Measurements from ENCODE around the gene JMJD8. TPM values are rescaled to one million over a fixed set of nuclear protein-coding genes. Genes with fewer than 3 reads are reported as not detected.
"Not testable (repeated sequence)": the region's sequence is repeated elsewhere in the genome, so short reads cannot be mapped to it uniquely, and the experiment has no call there.

Gene JMJD8
- polyA plus RNA-seq, 4 donors: 64.4 to 85.4 (median 66.1) TPM

DNA sequence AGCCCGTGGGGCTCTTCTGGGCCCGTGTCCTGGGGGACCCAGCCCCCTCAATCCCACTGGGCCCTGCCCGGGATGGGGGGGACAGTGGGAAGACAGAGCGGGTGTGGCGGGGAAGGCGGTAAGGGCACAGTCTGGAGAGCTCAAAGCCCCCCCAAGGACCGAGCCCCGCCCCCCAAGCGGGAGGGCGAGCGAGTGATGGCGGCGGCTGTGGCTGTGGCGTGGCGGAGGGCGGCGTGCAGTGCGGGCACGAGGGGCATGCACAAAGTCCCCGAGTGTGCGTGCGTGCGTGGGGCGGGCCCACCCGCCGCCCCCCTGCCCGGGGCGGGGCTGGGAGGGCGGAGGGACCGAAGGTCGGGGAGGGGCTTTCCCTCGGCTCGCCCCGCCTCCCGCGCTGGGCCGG, 9.6 kb upstream of the JMJD8 start:
- no peak for DNase-seq (ENCODE audit: low read depth in 4 of 4, low spot score in 3 of 4)

DNA sequence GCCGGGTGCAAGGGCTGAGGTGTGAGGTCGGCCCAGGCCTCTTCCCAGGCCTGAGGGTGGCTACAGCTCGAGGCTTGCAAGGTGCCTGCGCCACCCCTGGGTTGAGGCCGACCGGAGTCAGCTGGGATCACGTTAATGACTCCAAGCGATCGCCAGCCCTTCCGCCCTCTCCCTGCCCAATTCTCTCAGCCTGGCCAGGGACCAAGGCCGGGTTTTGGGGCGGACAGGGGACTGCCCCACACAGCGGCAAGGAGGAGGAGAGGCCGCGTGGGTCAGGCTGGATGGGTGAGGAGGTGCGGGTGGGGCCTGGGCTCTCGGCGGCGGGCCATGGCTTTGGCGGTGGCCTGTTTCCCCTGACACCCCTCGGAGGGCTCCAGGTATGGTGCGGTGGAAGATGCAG, 9.2 kb upstream of the JMJD8 start:
- DNase-seq (ENCODE audit: low read depth in 4 of 4, low spot score in 3 of 4): no peak

DNA sequence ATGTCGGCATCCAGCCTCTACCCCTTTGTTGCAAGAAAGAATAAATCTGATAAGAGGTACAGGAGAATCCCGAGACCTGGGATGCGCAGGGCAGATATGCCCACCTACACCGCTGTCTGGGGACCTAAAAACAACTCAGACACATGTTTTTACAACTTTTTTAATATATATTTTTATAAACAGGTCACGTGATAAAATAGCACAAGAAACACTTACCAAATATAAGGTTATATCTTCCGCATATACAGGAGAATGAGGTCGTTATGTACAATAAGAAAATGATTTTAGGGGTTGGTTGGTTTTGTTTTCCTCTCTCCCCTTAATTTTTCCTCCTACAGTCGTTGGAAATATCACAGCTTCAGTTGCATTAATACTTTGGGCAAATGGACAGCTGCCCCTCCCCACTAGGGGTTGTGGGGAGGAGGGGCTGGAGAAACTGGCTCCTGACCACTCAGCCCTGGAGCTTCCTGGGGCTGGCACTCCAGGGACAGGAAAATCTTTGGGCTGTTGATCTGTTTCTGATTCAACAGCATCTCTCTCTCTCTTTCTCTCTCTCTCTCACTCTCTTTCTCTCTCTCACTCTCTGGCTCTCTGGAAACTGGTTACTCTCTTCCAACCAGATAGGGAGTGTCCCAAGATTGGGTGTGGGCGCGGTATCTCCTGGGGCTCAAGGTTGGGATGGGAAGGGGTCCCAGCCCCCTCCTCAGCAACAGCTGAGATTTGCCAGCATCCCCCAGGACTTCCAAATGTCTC, 8.4 kb upstream of the JMJD8 start:
- DNase-seq (ENCODE audit: low read depth in 4 of 4, low spot score in 3 of 4): no peak

DNA sequence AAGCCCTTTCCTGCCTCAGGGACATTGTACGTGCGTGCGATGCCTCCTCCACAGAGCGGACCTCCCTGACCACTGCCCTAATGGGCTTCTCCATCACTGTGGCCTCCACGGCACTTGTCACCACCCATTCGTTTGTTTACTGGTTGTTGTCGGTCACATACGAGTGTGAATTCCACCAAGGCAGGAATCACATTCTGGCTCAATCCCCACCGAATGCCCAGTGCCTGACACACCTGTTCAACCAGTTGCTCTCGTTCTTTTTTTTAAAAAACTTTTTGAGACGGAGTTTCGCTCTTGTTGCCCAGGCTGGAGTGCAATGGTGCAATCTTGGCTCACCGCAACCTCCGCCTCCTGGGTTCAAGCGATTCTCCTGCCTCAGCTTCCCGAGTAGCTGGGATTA, 7.1 kb upstream of the JMJD8 start:
- DNase-seq (ENCODE audit: low read depth in 4 of 4, low spot score in 3 of 4): not testable (repeated sequence)

DNA sequence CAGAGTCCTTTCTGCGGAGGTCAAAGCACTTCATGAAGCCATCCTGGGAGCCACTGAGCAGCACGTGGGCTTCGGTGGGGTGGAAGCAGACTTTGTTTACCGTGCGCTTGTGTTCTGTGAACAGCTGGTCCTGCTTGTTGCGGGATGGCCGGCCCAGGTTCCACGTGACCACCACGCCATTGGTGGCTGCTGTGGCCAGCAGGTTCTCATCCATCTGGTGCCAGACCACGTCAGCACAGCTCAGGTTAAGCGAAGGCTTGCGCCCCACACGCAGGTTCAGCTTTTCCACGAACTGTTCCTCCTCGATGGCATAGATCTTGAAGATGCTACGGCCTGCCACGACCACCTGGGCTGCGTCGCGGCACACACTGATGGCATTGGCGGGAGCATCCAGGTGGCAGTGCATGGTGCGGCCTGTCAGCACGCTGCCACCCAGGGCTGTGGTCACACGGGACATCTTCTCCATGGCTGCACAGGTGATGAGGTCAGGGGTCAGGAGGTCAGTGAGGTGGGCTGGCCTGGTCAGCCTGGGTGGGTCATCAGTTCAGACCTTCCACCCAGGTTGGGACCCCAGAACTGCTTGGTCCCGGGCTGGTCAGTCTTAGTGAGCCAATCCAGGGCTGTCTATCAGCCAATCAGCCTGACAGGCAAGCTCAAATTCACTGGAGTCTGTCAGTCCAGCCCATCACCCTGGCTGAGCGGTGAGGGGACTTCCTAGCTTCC, 5.2 kb upstream of the JMJD8 start:
- DNase-seq (ENCODE audit: low read depth in 4 of 4, low spot score in 3 of 4): no peak

DNA sequence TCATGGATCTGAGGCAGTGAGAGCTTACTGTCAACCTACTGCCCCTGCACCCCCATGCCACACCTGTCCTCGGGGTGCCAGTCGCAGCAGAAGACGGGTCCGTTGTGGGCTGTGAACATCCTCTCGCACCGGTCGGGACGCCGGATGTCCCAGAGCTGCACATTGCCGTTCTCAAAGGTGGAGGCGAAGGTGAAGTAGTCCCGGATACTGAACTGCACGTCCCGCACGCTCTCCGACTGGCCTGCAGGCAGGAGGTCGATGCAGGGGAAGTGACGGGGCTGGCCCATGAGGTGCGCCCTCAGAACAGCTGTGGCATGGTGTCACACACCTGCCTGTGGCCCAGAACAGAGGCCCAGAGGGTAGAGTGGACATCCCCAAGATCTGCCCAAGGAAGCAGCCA, 3.4 kb upstream of the JMJD8 start:
- no peak for DNase-seq (ENCODE audit: low read depth in 4 of 4, low spot score in 3 of 4)

DNA sequence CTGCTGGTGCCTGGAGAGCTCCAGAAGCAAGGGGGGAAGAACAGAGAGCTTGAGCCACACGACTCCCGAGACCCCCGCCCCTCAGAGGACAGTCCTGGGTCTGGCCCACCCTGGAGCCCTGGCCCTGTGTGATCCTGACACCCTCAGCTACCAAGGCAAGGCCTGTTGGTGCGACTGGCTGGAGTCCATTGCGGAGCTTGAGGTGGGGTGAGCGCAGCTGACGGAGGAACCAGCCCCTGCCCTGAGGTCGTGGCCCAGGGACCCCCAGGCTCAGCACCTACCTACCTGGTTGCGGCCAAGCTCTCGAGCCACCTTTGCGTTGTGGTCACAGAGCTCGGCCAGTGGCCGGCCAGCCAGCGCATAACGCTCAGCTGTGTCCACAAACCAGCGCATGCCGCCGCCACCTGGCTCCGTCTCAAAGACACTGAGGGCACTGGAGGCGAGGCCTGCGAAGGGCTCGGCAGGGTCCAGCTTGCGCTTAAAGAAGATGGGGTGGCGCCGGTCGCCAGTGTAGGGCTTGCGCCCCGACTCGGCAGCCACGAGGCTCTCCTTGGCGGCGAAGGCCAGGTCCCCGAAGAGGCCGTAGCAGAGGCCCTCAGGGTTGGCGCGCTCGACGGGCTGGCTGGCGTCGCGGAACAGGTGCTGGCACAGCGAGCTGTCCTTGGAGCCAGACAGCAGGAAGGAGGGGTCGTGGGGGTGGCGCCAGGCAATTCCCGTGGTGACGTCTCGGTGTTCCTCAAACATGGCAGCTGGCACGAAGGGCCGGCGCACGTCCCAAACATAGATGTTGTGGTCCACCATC, 2.5 kb upstream of the JMJD8 start:
- DNase-seq (ENCODE audit: low read depth in 4 of 4, low spot score in 3 of 4): no peak

DNA sequence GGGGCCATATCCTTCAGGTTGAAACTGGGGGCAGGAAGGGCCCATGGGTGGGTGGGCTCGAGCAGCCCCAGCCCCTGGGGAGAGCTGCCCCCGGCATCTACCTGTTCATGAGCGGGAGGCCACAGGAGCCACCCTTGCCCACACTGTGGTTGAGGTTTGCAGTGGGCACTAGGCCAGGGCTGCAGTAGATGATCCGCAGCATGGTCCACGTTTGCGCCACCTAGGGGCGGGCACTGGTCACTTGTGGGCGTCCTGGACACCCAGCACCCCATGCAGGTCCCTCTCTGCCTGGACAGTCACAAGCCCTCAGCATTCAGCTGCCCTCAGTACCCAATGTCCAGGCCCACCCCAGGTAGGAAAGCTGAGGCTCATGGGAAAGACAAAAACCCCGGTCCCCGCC, 1.8 kb upstream of the JMJD8 start:
- no peak for DNase-seq (ENCODE audit: low read depth in 4 of 4, low spot score in 3 of 4)

DNA sequence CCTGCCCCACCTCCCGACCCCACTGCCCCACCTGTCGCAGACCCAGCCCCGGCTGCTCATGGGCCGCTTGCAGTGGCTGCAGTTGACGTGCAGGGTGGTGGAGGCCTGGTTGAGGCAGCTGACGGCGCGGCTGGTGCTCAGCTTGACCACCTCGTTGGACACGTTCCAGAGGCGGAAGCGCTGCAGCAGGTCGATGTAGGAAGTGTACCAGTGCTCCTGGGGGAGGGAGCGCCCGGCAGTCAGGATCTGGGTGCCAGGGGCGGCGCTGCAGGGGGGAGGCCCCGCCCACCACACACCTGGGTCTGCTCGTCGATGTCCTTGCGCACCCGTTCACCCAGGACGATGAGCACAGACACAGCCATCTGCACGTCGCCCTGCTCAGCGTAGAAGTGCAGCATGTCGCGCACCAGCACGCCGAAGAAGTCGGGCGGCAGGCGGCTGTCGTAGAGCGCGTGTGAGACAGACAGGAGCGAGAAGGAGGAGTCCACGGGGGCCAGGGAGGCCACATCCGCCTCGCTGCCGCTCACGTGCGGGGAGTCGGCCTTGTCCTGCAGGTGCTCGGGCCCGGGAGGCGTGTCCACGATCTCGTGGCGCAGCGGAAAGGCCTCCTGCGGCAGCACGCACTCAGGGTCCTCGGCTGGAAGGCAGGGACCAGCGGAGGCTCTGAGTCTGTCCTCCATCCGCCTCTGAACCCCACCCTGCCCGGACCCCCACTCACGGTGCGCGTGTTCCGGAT, 995 bp upstream of the JMJD8 start:
- DNase-seq (ENCODE audit: low read depth in 4 of 4, low spot score in 3 of 4): no peak

DNA sequence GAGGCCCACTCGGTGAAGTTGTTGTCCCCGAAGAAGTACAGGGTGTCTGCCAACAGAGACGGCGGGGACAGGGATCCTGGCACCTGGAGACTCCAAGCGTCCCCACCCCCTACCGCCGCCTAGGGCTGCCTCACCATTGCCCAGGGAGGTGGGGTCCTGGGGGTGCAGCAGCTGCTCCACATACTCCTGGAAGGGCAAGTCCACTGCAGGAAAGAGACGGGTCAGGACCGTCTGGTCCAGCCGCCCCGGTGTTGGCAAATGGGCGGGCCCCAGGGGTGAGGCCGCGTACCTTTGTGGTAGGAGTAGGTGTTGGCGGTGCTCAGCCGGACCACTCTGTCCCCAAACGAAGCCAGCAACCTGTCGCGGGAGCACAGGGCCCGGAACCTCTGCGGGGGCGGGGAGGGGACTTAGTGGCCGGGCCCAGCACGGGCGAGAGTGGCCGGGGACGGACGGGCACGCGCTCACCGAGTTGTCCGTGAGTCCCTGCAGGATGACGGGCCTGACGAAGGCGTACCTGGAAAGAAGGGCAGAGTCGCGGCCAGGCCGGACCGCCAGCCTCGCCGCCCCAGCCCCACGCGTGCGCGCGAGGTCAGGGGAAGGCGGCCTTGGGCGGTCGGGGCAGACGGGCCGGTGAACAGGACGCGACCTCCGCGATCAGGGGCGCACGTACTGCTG, 601 bp downstream of the JMJD8 start:
- DNase-seq (ENCODE audit: low read depth in 4 of 4, low spot score in 3 of 4): no peak

DNA sequence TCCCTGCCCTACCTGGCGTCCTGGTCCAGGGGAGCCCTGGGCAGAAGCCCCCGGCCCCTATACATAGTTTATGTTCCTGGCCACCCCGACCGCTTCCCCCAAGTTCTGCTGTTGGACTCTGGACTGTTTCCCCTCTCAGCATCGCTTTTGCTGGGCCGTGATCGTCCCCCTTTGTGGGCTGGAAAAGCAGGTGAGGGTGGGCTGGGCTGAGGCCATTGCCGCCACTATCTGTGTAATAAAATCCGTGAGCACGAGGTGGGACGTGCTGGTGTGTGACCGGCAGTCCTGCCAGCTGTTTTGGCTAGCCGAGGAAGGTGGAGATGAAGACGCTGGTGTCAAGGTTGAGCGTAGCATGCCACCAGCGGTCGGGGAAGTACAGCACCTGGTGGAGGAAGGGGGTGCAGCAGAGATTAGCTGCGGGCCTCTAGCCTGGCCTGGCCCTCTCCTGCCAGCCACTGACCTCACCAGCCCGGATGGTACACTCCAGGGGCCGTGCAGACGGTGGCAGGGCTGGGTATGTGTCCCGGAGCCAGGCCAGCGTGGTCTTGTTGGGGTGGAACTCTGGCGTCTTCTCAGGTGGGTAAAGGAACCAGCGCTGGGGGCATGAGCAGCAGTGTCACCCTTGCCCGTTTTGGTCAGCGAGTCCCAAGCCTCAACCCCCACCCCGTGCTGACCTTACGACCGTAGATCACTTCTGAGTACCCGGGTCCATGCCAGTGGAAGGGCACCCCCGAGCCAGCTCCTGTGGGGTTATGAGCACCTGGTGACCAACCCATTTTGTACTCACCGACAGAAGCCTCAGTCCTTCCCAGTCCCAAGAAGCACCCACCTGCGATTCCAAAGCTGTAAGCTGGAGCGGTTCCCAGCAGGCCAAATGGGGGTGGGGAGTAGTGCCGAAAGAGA, 1.4 kb downstream of the JMJD8 start:
- no peak for DNase-seq (ENCODE audit: low read depth in 4 of 4, low spot score in 3 of 4)

DNA sequence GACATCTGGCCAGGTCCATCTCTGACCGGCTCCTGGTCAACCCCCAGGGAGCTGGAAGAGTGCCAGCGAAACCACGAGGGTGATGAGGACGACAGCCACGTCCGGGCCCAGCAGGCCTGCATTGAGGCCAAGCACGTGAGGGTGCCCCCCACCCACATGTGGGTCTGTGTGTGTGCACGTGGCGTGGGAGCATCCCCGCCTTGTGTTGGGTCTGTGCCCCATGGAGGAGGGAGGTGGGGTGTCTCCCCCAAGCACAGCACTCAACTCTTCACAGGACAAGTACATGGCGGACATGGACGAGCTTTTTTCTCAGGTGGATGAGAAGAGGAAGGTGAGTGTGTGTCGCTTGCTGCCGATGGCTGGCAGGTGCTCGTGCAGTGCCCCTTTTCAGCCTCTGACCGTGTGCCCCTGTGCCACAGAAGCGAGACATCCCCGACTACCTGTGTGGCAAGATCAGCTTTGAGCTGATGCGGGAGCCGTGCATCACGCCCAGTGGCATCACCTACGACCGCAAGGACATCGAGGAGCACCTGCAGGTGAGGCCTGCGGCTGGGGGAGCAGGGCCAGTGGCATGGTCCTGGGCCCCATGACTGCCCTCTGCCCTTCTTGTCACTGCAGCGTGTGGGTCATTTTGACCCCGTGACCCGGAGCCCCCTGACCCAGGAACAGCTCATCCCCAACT, 2.2 kb downstream of the JMJD8 start:
- DNase-seq (ENCODE audit: low read depth in 4 of 4, low spot score in 3 of 4): no peak

DNA sequence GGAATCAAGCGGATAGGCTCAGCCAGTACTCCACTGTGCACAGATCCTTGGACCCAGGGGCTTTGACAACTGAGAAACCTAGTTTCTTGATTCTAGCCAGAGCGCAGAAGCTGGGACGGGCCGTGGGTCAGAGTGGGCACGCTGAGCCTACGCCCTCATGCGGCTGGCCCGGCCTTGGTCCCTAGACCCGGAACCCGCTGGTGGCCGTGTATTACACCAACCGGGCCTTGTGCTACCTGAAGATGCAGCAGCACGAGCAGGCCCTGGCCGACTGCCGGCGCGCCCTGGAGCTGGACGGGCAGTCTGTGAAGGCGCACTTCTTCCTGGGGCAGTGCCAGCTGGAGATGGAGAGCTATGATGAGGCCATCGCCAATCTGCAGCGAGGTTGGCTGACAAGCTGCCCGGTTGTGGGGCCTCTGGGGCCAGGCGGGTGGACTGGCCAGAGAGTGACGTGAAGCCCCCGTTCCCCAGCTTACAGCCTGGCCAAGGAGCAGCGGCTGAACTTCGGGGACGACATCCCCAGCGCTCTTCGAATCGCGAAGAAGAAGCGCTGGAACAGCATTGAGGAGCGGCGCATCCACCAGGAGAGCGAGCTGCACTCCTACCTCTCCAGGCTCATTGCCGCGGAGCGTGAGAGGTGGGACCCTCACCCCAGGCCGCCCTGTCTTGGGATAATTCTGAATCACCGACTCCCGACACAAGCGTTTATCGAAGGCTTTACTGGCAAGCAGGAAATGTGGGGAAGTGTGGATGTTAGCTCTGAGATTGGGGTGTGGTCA, 3.0 kb downstream of the JMJD8 start:
- no peak for DNase-seq (ENCODE audit: low read depth in 4 of 4, low spot score in 3 of 4)

DNA sequence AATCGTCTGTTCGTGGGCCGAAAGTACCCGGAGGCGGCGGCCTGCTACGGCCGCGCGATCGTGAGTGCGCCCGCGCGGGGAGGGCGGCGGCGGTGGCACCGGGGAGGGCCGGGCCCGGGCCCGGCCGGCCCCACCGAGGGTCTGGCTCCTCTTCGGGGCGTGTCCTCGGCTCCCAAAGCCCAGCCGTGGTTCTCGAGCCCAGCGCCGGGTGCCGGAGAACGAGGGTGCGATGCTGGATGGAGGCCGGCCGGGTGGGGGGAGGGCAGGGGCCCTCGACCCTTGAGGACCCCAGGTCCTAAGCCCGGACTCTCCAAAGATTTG, 3.5 kb downstream of the JMJD8 start:
- DNase-seq (ENCODE audit: low read depth in 4 of 4, low spot score in 3 of 4): no peak

DNA sequence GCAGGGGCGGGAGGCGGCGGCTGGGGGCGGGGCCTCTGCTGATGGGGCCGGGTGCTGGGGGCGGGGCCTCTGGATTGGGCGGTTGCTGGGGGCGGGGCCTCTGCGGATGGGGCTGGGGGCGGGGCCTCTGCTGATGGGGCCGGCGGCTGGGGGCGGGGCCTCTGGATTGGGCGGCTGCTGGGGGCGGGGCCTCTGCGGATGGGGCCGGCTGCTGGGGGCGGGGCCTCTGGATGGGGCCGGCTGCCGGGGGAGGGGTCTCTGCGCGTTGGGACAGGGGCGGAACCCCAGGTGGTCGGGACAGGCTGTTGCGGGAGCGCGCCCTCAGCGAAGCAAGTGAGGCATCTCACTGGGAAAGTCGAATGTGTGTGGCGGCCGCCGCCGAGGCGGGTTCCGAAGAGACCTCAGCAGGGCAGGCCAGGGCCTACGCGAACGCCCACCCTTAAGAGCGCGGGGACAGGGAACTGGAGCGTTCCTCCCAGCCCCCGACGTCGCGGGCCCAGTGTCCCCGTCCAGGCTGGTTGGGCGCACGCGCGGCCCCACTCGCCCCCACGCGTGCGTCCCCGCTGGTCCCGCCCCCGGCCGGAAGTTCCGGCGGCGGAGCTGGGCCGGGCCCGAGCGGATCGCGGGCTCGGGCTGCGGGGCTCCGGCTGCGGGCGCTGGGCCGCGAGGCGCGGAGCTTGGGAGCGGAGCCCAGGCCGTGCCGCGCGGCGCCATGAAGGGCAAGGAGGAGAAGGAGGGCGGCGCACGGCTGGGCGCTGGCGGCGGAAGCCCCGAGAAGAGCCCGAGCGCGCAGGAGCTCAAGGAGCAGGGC, 4.1 kb downstream of the JMJD8 start, which contains the start of gene STUB1:
Gene STUB1 (plus strand): TSS at position 597 of the 811 bp plus-strand sequence. CDS start 116 bp downstream, at position 713.
- peak in 3 of 4 donors; percentile 57 to 68 (median 65) for DNase-seq (ENCODE audit: low read depth in 4 of 4, low spot score in 3 of 4)

DNA sequence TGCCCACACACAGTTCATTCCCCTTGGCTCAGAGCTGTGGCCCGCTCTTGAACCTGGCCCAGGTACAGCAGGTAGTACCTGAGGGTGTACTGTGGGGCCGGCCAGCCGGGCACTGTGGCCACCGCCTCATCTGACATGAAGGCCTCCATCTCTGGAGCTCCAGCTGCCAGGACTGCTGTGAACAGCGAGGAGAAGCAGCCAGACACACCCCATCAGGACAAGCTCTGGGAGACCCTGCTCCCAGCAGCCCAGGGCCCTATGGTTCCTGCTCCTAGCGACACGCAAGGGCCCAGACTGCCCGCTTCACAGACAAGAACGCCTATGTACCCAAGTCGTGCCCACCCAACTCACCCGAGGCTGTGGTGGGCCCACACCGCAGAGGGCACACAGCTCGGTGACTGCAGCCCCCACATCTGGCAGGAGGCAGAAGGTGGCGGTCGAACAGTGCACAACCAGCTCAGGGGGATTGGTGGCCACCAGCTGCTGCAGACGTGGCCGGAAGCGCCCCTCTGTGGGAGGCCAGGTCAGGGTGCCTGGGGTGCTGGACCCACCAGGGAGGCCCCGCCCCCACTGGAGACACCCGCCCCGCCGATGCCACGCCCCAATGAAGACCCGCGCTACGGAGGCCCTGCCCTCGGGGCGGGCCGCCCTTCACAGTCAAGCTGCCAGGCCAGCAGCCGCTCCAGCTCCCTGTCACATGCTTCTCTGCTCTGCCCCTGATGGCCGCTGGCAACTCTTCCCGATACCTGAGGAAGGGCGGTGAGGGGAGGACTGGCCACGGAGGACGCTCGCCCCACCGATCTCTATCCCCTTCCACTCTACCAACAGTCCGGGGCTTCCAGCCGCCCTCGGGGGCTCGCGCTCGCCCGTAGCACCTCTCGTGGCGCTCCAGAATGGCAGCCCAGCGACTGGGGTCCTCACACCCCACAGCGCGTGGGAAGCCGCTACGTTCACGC, 5.0 kb downstream of the JMJD8 start:
- peak in 1 of 4 donors; percentile 46 for DNase-seq (ENCODE audit: low read depth in 4 of 4, low spot score in 3 of 4)
